Measurements from ENCODE around the gene ODC1. TPM values are rescaled to one million over a fixed set of nuclear protein-coding genes. Genes with fewer than 3 reads are reported as not detected.

Gene ODC1
- polyA plus RNA-seq, 1 of the 3 experiments (the other 2 are of a cell fraction), result 253 TPM

GRCh38 chr2:10460366-10460796, 12.3 kb upstream of the ODC1 start:
- Histone ChIP-seq H3K79me2 (ENCODE audit: insufficient read depth) (no peaks in the 10 kb centered on the region), H4K20me1 (ENCODE audit: insufficient read depth) (no peaks in the 10 kb centered on the region), H3K4me2 (no peak overlapping the region), H3K9me3 (no peaks in the 10 kb centered on the region), H3K27me3 (ENCODE audit: insufficient read depth) (no peaks in the 10 kb centered on the region), H3F3A (replicated peaks; ENCODE audit: insufficient read depth) (no peaks in the 10 kb centered on the region), H2AFZ (ENCODE audit: low read depth) (no peak overlapping the region), H3K36me3 (replicated peaks in 1 of 2; ENCODE audit: control insufficient read depth in 1 of 2, insufficient read depth in 2 of 2, low read length in 1 of 2) (no peaks in the 10 kb centered on the region), H3K27ac (ENCODE audit: low read depth in 2 of 2, low read length in 1 of 2) (no peak overlapping the region), H3K9me2 (no peaks in the 10 kb centered on the region), H3K4me3 (ENCODE audit: low read depth in 2 of 2, low read length in 1 of 2) (no peak overlapping the region), H3K4me1 (ENCODE audit: control insufficient read depth in 1 of 2, insufficient read depth in 2 of 2, low read depth in 1 of 2, low read length in 1 of 2) (peaks cover 0 to 8% of the 10 kb centered on the region in 2 experiments; a peak in 1 of 4 replicates), H3K9ac (no peak overlapping the region)
- ChIA-PET POLR2A (no interaction called here), CTCF (interaction anchor here (1.6 kb wide), 1 partner anchor 207 kb away, joined by 3 read pairs; no protein-coding TSS in a partner anchor)
- 84% methylated on average over 17 of the region's 17 CpGs for WGBS (ENCODE audit: low lambda C conversion rate)
- DNase-seq, result peak; percentile 23
- TF ChIP-seq REST (IDR thresholded peaks at IDR 0.05; ENCODE audit: low read depth, low read length), result no peak
- TF ChIP-seq TEAD4 (IDR thresholded peaks at IDR 0.05; ENCODE audit: borderline replicate concordance, insufficient read depth), result no peak
- no peak for TF ChIP-seq USF1 (IDR thresholded peaks at IDR 0.05; ENCODE audit: borderline replicate concordance, low read depth)
- TF ChIP-seq NFIC (IDR thresholded peaks at IDR 0.05; ENCODE audit: borderline replicate concordance), result no peak
- no peak for TF ChIP-seq RXRA (IDR thresholded peaks at IDR 0.05; ENCODE audit: borderline replicate concordance, low read depth)
- TF ChIP-seq, protein P1, sequence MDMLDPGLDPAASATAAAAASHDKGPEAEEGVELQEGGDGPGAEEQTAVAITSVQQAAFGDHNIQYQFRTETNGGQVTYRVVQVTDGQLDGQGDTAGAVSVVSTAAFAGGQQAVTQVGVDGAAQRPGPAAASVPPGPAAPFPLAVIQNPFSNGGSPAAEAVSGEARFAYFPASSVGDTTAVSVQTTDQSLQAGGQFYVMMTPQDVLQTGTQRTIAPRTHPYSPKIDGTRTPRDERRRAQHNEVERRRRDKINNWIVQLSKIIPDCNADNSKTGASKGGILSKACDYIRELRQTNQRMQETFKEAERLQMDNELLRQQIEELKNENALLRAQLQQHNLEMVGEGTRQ (IDR thresholded peaks at IDR 0.05; ENCODE audit: borderline replicate concordance, low read depth, low read length), result no peak
- TF ChIP-seq EP300 (IDR thresholded peaks at IDR 0.05; ENCODE audit: borderline replicate concordance in 1 of 2, low read depth in 1 of 2, low read length in 1 of 2), result no peak
- no peak for TF ChIP-seq MXI1 (IDR thresholded peaks at IDR 0.05; ENCODE audit: low read depth, low read length)
- TF ChIP-seq, protein P2, sequence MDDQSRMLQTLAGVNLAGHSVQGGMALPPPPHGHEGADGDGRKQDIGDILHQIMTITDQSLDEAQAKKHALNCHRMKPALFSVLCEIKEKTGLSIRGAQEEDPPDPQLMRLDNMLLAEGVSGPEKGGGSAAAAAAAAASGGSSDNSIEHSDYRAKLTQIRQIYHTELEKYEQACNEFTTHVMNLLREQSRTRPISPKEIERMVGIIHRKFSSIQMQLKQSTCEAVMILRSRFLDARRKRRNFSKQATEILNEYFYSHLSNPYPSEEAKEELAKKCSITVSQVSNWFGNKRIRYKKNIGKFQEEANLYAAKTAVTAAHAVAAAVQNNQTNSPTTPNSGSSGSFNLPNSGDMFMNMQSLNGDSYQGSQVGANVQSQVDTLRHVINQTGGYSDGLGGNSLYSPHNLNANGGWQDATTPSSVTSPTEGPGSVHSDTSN (IDR thresholded peaks at IDR 0.05), result no peak
- TF ChIP-seq RFX5 (IDR thresholded peaks at IDR 0.05; ENCODE audit: low read length), result no peak
- no peak for TF ChIP-seq FOXJ3 (CRISPR knock-in tag; IDR thresholded peaks at IDR 0.05)
- TF ChIP-seq, protein P3, sequence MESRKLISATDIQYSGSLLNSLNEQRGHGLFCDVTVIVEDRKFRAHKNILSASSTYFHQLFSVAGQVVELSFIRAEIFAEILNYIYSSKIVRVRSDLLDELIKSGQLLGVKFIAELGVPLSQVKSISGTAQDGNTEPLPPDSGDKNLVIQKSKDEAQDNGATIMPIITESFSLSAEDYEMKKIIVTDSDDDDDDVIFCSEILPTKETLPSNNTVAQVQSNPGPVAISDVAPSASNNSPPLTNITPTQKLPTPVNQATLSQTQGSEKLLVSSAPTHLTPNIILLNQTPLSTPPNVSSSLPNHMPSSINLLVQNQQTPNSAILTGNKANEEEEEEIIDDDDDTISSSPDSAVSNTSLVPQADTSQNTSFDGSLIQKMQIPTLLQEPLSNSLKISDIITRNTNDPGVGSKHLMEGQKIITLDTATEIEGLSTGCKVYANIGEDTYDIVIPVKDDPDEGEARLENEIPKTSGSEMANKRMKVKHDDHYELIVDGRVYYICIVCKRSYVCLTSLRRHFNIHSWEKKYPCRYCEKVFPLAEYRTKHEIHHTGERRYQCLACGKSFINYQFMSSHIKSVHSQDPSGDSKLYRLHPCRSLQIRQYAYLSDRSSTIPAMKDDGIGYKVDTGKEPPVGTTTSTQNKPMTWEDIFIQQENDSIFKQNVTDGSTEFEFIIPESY (IDR thresholded peaks at IDR 0.05; ENCODE audit: borderline replicate concordance, low read depth), result no peak
- TF ChIP-seq POLR2AphosphoS5 (IDR thresholded peaks at IDR 0.05; ENCODE audit: low read depth, low read length), result no peak
- TF ChIP-seq FOSL2 (IDR thresholded peaks at IDR 0.05; ENCODE audit: borderline replicate concordance, low read depth), result no peak
- TF ChIP-seq SMC3 (IDR thresholded peaks at IDR 0.05; ENCODE audit: low read depth, low read length), result no peak
- TF ChIP-seq TCF12 (IDR thresholded peaks at IDR 0.05), result no peak
- no peak for TF ChIP-seq JUND (IDR thresholded peaks at IDR 0.05)
- TF ChIP-seq TAF1 (IDR thresholded peaks at IDR 0.05; ENCODE audit: borderline replicate concordance, low read depth, low read length), result no peak
- no peak for TF ChIP-seq FOXM1 (IDR thresholded peaks at IDR 0.05; ENCODE audit: low read depth)
- no peak for TF ChIP-seq ELF1 (IDR thresholded peaks at IDR 0.05)
